Thymus (tissue), 11 donors: ENCODE data around the gene ITK. TPM values are rescaled to one million over a fixed set of nuclear protein-coding genes. Genes with fewer than 3 reads are reported as not detected.
A peak's percentile ranks its signal among the peaks of the same experiment; 100 is the strongest.

Experiments used
- DNase-seq, 9 donors: peaks; one replicate each; pipeline ENCODE4 v3.0.0-alpha.2; 2013; ENCODE audit warnings: low spot score in 9 of 9, low read depth in 6 of 9, missing footprints in 1 of 9
- H3K27ac ChIP-seq, 2 donors: one replicate each; pipeline ENCODE4 v1.5.1; 2013; ENCODE audit warnings: control low read depth in 1 of 2, low read depth in 1 of 2, low read length in 1 of 2, mild to moderate bottlenecking in 1 of 2, moderate library complexity in 1 of 2
- H3K27me3 ChIP-seq, 2 donors: one replicate each; pipeline ENCODE4 v1.5.1; 2013; ENCODE audit warnings: low read length in 1 of 2; ENCODE audit not compliant: control insufficient read depth in 2 of 2, insufficient read depth in 1 of 2
- H3K36me3 ChIP-seq, 2 donors: one replicate each; pipeline ENCODE4 v1.5.1; 2013; ENCODE audit warnings: low read length in 1 of 2, mild to moderate bottlenecking in 1 of 2, moderate library complexity in 1 of 2; ENCODE audit not compliant: control insufficient read depth in 2 of 2, insufficient read depth in 2 of 2
- H3K4me1 ChIP-seq, 2 donors: one replicate each; pipeline ENCODE4 v1.5.1; 2013; ENCODE audit warnings: low read length in 2 of 2; ENCODE audit not compliant: control insufficient read depth in 2 of 2, insufficient read depth in 2 of 2
- H3K4me3 ChIP-seq, 2 donors: one replicate each; pipeline ENCODE4 v1.5.1; 2013; ENCODE audit warnings: low read length in 2 of 2, control low read depth in 1 of 2, mild to moderate bottlenecking in 1 of 2
- H3K9me3 ChIP-seq, 2 donors: one replicate each; pipeline ENCODE4 v1.5.1; 2013; ENCODE audit warnings: low read length in 1 of 2, mild to moderate bottlenecking in 1 of 2; ENCODE audit not compliant: control insufficient read depth in 2 of 2, insufficient read depth in 1 of 2
- WGBS: extraction: QIAGEN DNeasy Blood & Tissue Kit; methylation state at CpG from one replicate; pipeline ENCODE4 v1.1.7; 2013; 5-methylcytosine and 5-hydroxymethylcytosine counted together
- polyA plus RNA-seq: library from polyadenylated mRNA; stranded (reverse); fragments of 200-250 nt; gene quantifications from one replicate; pipeline ENCODE4 v1.2.3, GENCODE V29; 2013
- total RNA-seq: library from RNA; stranded (reverse); fragments of 120-200 nt; gene quantifications from one replicate; pipeline ENCODE4 v1.2.4, GENCODE V29; 2013
- donor health status: healthy.

The ITK gene
- total and polyA plus RNA-seq, 2 donors, result 87.7 to 92.8 TPM

- Histone ChIP-seq H3K36me3 (peaks cover 46 to 60% of the 10 kb centered on the region in 2 donors), H3K4me1 (peaks cover 12 to 38% of the 10 kb centered on the region in 2 donors), H3K9me3 (no peaks in the 10 kb centered on the region), H3K27ac (no peak overlapping the region), H3K4me3 (no peak overlapping the region), H3K27me3 (no peaks in the 10 kb centered on the region)
- WGBS, result 97% methylated on average over 10 of the region's 10 CpGs
- DNase-seq, result no peak
Observed at GRCh38 chr5:157285310-157286035, 104.8 kb downstream of the ITK start.

DNA sequence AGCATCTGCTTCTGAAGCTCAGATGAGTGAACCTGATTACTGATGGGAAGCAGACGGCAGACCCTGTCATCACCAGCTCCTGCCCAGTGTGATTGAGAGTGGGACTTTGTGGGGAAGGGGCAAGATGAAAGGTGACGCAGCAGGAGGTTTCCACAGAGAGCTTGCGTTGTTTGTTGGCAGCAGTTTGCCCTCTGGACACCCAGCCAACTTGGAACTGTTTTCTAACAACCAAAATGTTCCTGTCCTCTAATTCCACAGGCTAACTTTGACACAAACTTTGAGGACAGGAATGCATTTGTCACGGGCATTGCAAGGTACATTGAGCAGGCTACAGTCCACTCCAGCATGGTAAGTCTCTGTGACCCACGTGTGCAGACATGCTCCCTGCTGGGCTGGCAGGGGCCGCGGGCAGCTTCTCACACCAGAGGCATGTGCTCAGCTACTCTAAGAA lies 106.1 kb downstream of the ITK start:
- H3K27ac ChIP-seq, result no peak overlapping the region
- peaks cover 12 to 38% of the 10 kb centered on the region in 2 donors for H3K4me1 ChIP-seq
- 91% methylated on average over 7 of the region's 7 CpGs for WGBS
- no peaks in the 10 kb centered on the region for H3K27me3 ChIP-seq
- peaks cover 55 to 70% of the 10 kb centered on the region in 2 donors for H3K36me3 ChIP-seq
- no peak for DNase-seq
- H3K9me3 ChIP-seq, result no peaks in the 10 kb centered on the region
- H3K4me3 ChIP-seq, result no peak overlapping the region

- peaks cover 5 to 24% of the 10 kb centered on the region in 2 donors for H3K4me1 ChIP-seq
- peak in 2 of 9 donors; percentile 38 to 68 for DNase-seq
- no peaks in the 10 kb centered on the region for H3K9me3 ChIP-seq
- peaks cover 65 to 83% of the 10 kb centered on the region in 2 donors for H3K36me3 ChIP-seq
- H3K4me3 ChIP-seq, result no peak overlapping the region
- no peaks in the 10 kb centered on the region for H3K27me3 ChIP-seq
- H3K27ac ChIP-seq, result peak overlapping the region; percentile 69 to 84
- 81% methylated on average over 4 of the region's 4 CpGs for WGBS
Observed at GRCh38 chr5:157288405-157289163, 107.9 kb downstream of the ITK start.

- peaks cover 2 to 21% of the 10 kb centered on the region in 2 donors for H3K4me1 ChIP-seq
- H3K27me3 ChIP-seq, result no peaks in the 10 kb centered on the region
- no peak for DNase-seq
- H3K27ac ChIP-seq, result no peak overlapping the region
- WGBS, result 96% methylated on average over 9 of the region's 9 CpGs
- H3K4me3 ChIP-seq, result no peak overlapping the region
- H3K9me3 ChIP-seq, result no peaks in the 10 kb centered on the region
- peaks cover 72 to 88% of the 10 kb centered on the region in 2 donors for H3K36me3 ChIP-seq
Observed at GRCh38 chr5:157289164-157289819, 108.7 kb downstream of the ITK start.

DNA sequence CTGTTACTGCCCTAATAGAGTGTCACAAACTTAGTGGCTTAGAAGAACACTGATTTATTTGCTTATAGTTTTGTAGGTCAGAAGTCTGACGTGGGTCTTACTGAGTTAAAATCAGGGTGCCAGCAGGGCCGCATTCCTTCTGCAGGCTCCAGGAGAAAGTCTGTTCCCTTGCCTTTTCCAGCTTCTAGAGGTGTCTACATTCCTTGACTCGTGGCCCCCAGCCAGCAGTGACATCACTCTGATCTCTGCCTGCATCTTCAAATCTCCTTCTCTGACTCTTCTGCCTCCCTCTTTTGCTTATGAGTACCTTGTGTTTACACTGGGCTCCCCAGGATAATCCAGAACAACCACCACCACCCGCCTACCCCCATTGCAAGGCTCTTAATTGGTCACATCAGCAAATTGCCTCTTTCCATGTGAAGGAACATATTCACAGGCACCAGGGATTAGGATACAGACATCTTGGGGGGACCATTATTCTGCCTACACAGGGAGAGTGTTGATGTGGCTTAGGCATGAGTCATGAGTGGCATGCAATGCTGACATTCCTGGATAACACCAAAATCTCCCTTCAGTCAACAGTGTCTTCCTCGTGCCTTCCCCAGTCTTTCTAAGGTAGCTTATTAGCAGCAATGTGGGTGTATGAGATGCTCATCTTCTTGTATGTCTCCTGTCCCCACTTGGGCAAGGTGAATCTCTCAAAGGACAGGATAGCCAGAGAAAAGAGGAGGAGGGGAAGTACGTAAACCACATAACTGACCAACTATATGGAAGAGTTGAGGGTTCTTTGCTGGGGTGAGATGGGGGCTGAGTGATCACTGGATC lies 109.7 kb downstream of the ITK start:
- Histone ChIP-seq H3K27ac (no peak overlapping the region), H3K4me1 (peaks cover 2 to 18% of the 10 kb centered on the region in 2 donors)

DNA sequence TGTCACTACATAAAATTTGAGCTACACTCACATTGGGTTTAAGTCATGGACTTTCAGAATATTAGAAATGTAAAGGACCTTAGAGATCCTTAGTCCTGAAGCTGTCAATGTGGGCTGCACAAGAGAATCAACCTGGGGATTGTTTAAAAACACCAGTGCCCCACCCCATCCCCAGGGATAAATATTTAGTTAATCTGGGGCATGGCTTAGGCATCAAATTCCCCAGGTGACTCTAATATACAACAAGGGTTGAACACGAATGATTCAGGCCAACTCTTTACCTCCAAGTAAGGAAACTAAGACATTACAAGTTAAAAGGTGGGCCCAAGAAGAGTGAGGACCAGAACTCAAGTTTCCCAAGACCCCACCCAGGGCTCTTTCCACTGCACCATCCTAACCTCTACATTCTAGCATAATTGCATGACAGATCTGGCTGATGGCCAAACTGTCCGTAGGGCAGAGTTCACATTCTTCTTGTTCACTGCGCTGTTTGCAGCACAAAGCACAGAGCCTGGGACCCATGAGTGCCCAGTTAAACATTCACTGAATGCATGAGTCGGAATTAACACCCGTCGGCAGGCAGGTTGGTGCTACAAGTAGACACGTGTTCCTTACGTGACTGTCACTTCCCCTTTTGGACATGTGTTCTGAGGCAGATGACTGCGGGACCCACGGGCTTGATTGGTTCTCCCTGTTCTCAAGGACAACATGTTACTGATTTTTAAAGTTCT lies 110.5 kb downstream of the ITK start:
- H3K4me1 ChIP-seq, result peaks cover 2 to 17% of the 10 kb centered on the region in 2 donors
- no peak overlapping the region for H3K4me3 ChIP-seq
- no peak for DNase-seq
- no peak overlapping the region for H3K27ac ChIP-seq
- 71% methylated on average over 10 of the region's 10 CpGs for WGBS
- H3K27me3 ChIP-seq, result no peaks in the 10 kb centered on the region
- H3K36me3 ChIP-seq, result peaks cover 75 to 88% of the 10 kb centered on the region in 2 donors
- H3K9me3 ChIP-seq, result no peaks in the 10 kb centered on the region

More for the DNA sequence above, 109.7 kb downstream of the ITK start:
- Histone ChIP-seq H3K27me3 (no peaks in the 10 kb centered on the region), H3K9me3 (no peaks in the 10 kb centered on the region), H3K36me3 (peaks cover 73 to 87% of the 10 kb centered on the region in 2 donors), H3K4me3 (no peak overlapping the region)
- DNase-seq, result no peak
- 94% methylated on average over 6 of the region's 6 CpGs for WGBS

GRCh38 chr5:157292599-157292998 lies 112.0 kb downstream of the ITK start:
- Histone ChIP-seq H3K4me1 (peaks cover 2 to 13% of the 10 kb centered on the region in 2 donors), H3K4me3 (no peak overlapping the region), H3K27ac (no peak overlapping the region), H3K36me3 (peaks cover 82 to 90% of the 10 kb centered on the region in 2 donors), H3K27me3 (no peaks in the 10 kb centered on the region), H3K9me3 (no peaks in the 10 kb centered on the region)
- WGBS, result 98% methylated on average over 3 of the region's 3 CpGs
- DNase-seq, result no peak
